ENCODE results near the gene KCNQ1OT1.

Gene KCNQ1OT1

DNA sequence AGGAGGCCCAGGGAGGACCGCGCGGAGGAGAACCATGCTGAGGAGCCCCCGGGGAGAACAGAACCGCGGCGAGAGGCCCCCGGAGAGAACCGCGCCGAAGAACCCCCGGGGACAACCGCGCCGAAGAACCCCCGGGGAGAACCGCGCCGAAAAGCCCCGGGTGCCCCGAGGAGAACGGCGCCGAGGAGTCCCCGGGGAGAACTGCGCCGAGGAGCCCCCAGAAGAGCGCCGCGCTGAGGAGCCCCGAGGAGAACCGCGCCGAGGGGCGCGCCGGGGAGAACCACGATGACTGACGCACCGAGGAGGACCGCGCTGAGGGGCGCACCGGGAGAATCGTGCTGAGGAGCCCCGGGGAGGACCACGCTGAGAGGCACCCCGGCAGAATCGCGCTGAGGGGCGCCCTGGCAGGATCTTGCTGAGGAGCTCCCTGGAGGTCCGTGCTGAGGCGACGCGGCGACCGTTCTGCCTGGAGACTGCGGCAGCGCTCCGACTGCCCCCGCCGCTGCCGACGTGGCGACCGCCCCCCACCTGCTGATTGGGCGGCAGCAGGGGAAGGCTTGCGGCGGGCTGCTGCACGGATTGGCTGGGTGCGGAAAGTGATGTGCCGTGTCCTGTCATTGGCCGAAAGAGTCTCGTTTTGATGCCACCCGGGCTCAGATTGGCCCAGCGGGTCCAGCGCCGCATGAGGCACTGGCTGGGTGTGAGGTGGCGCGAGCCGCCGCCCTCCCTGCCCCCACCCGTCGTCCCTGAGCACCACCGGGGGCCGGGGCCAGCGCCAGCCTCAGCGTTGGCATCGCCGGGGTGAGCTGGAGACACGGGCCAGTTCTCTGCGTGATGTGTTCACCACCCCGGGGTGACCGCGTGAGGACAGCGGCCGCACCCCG, at the start of gene KCNQ1OT1:
KCNQ1OT1 (minus strand) TSS at position 464 of the 884 bp plus-strand sequence.
- DNase-seq = peak; percentile 95 to 96

DNA sequence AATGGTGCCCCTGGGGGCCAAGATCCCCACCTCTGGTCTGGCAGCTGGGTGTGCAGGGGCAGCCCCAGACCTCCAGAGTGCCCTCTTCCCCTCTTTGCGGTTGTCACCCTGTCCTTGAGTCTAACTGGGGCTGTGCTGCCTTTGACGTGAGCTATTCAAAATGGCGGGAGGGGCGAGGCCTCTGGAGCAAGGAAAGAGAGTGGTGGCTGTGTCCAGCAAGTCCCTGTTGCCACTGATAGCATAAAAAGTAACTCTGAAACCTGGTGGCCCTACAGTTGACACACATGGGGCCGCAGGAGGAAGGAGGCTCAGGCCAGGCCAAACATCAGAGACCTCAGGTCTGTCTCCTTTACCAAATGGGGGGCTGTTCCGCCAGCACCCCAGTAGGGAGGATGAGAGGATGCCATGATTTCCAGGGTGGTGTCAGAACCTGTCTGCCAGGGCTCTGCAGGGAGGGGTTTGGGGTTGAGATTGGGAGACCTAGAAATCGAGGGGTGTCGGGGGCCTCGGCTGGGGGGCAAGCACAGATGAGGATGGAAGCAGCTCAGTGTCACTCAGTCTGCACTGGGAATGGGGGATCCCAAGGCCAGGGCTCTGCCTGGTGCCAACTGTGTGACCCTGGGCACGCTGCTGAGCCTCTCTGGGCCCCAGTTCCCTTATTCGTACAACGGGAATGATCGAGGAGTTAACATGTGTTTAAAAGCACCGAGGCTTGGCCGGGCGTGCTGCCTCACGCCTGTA, 49.2 kb upstream of the KCNQ1OT1 start:
- no peak for TF ChIP-seq GATA1 (IDR thresholded peaks at IDR 0.05; ENCODE audit: low read depth, low read length)
- TF ChIP-seq POLR2A (IDR thresholded peaks at IDR 0.05; ENCODE audit: low read length) = no peak
- DNase-seq = no peak

More for the DNA sequence above, at the start of gene KCNQ1OT1:
- TF ChIP-seq GATA1 (IDR thresholded peaks at IDR 0.05; ENCODE audit: low read depth, low read length) = no peak
- peak; percentile 94 for TF ChIP-seq POLR2A (IDR thresholded peaks at IDR 0.05; ENCODE audit: low read length)

DNA sequence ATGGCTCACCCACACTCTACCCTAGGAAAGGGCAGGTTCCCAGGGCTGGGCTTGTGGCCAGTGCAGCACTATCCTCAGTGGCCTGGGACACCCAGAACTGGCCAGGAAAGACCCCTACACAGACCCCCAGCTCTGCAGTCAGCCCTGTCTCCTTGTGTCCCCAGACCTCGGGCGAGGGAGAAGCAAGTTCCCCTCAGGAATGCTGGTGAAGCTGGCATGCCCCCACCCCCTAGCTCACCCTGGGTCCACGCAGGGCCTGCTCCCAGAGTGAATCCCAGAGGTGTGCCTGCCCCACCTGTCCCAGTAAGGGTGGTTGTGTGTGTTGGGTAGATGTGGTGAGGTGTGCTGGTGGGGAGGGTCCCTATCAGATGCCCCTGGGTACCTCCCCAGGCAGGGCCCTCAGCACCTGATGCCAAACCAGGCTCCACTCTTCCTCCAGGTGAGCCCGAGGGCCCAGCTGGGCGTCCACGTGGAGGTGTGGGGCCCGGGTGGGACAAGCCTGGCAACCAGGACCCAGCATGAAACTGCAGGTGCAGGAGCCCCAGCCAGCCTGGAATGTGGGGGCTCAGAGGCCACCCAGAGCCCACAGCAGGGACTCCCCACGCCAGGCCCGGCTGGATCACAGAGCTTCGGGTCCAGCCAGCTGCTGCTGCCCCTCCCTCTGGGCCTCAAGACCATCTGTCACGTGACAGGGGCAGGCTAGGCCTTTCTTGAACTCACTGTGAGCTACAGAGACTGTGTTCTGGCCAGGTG, 48.4 kb upstream of the KCNQ1OT1 start:
- no peak for TF ChIP-seq GATA1 (IDR thresholded peaks at IDR 0.05; ENCODE audit: low read depth, low read length)
- TF ChIP-seq POLR2A (IDR thresholded peaks at IDR 0.05; ENCODE audit: low read length) = no peak

DNA sequence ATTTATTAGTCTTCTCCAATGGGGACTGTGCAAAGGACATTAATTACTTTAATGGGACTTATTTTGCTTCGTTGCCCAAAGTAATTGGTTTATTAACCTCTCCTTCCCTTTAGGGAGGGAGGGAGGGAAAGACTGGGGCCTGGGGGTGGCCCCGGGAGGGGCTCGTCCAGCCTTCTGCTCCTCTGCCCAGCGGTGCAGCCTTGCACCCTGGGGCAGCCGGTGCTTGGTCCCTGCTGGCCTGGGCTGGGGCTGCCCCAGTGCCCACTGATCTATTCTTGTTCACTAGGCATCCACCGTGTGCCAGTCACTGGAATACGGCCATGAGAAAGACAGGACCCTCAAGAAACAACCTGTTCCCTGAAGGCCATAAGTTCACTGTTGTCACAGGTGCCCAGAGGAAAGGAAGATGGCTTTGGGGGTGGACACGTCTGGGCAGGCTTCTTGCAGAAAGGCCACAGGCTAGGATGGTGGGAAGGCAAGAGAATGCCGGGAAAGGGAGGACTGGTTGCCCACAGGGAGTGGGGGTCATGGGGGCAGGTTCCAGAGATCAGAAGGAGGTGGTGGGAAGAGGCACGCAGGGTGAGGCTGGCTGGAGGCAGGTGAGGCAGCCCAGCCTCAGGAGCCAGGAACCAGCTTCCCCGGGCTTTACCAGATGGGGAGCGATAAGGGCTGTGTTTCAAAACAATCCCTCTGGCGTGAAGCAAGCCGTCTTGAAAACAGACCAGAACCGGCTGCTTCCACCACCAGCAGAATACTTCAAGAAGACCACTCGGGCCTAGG, 47.6 kb upstream of the KCNQ1OT1 start:
- TF ChIP-seq GATA1 (IDR thresholded peaks at IDR 0.05; ENCODE audit: low read depth, low read length) = no peak
- no peak for TF ChIP-seq POLR2A (IDR thresholded peaks at IDR 0.05; ENCODE audit: low read length)
- DNase-seq = no peak

More for the DNA sequence above, 48.4 kb upstream of the KCNQ1OT1 start:
- DNase-seq = no peak

DNA sequence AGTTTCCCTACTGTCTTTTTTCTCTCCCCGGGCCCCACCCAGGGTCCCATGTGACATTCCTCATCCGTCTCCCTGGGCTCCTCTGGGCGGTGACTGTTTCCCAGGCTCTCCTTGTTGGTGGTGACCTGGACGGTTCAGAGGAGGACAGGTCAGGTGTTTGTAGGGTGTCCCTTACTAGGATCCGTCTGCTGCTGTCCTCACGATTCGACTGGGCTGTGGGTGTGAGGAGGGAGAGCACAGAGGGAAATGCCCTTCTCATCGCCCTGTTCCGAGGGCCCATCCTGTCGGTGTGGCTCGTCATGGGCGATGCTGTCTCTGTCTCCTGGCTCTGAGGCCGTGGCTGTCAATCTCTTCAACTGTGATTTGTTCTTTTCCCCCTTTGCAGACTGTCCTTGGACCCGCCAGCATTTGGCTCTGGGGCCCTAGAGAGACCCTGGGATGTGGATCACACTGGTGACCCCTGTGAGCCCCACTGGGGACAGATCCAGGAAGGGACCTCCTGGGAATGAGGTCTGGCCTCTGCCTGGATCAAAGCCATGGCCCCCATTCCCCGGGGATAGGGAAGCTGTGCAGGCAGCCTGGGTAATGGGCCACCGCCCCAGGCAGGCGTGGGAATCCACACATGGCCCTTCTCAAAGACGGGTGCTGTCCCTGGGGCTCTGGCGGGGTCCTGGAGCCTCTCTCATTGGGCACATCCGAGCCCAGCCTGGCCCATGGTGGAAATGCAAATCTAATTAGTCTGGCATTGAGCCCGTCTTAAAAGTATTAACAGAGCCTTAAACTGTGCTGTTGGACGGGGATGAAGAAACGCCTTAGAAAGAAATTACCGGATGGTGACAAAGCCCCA, 46.8 kb upstream of the KCNQ1OT1 start:
- no peak for DNase-seq

DNA sequence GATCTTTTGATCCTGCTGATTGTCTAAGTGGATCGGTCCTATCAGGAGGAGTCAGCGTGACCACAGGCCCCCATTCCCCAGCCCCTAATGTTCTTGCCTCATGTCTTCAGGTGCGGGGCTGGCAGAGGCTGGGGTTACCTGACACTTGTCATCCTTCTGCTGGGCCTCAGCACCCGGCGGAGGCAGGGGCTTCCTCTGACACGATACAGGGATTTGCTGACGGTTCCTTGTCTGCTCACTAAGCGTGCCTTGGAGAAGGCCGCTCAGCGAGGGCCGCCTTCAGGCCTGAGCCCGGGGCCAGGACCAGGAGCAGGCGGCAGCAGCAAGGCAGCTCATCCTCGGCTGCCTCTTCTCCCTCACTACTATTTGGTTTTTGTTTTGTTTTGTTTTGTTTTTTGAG, 45.7 kb upstream of the KCNQ1OT1 start:
- DNase-seq = no peak
- TF ChIP-seq GATA1 (IDR thresholded peaks at IDR 0.05; ENCODE audit: low read depth, low read length) (no peak), POLR2A (IDR thresholded peaks at IDR 0.05; ENCODE audit: low read length) (no peak)

More for the DNA sequence above, 46.8 kb upstream of the KCNQ1OT1 start:
- TF ChIP-seq POLR2A (IDR thresholded peaks at IDR 0.05; ENCODE audit: low read length) (no peak), GATA1 (IDR thresholded peaks at IDR 0.05; ENCODE audit: low read depth, low read length) (no peak)

DNA sequence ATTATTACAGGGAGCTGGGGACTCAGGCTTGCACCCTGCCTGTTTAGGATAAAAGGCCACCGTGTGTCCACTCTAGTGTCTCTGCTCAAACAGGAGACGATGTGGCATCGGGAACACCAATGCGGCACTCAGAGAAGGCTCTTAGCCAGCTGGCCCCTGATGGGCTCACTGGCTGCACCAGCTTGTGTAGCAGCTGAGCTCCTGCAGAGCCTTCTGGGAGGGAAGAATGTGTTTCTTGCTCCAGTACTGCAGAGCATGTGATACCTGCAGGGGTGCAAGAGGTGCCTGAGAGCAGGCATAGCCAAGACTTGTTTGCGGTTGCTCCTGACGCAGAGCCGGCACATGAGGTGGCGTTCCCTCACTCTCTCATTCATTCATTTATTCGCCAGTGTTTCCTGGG, 44.4 kb upstream of the KCNQ1OT1 start:
- TF ChIP-seq POLR2A (IDR thresholded peaks at IDR 0.05; ENCODE audit: low read length) (no peak), GATA1 (IDR thresholded peaks at IDR 0.05; ENCODE audit: low read depth, low read length) (no peak)
- no peak for DNase-seq

DNA sequence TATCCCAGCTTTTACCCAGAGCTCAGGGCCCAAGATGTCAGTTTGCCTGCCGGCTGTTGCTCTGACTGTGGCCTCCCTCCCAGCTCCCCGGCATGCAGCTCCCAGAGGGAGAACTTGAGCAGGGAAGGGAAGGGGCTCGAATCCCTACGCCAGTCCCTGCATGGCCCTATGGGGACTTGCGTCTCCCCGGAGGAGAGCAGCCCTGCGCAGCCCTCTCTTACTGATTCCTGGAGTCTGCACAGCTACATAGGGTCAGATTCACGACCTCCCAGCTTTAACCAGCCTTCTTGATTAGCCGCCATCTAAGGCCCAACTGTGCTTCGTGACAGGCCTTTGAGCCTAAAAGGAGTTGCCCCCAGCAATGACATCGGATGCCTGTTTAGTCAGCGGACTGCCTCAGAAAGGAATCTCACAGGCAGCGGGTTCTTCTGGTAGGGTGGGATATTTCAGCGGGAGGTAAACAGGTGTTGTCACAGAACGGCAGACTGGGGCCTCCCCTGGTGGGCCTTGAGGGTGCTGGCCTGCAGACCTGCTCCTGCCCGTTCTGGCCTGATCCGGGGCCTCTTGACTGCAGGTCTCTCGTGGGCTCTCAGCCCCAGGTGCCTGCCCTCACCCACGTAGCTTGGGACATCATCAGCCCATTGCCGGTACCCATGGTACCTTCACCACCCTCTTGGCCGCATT, 43.8 kb upstream of the KCNQ1OT1 start:
- no peak for TF ChIP-seq GATA1 (IDR thresholded peaks at IDR 0.05; ENCODE audit: low read depth, low read length)
- TF ChIP-seq POLR2A (IDR thresholded peaks at IDR 0.05; ENCODE audit: low read length) = no peak
- no peak for DNase-seq

DNA sequence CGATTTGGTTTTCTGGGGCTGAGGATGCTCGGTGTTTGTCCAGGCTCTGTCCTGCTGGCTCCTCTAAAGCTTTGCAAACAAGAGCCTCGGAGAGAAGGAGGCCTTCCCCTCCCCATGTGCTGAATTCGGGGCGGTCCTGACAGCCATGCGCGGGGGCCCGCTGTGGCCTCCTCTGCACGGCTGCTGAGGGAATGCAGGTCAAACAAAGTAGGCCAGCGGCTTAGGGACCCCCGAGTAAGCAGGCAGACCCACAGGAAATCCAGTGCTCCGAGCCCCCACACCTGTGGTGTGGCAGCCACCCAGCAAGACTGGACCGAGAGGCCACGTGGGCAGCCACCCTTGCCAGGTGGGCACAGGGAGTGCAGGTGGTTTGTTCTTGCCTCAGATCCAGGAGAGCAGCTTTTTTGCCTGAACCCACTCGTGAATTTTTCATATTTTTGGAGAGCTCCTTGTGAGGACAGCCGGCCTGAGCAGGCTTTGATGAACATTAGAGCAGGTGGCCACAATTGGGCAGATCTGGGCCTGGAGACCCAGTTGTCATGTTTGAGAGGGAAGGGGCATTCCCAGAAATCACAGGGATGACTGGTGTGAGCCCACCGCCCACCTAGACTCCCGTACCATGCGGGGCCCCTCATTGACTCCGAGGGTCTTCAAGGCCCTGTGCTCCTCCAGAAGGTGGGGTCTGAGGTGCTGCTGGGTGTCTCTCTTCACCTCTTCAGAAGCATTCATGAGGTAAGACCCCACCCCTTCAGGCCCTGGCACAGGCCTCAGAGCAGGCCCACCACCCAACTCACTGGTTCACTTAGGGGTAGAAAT, 43.0 kb upstream of the KCNQ1OT1 start:
- no peak for DNase-seq
- no peak for TF ChIP-seq GATA1 (IDR thresholded peaks at IDR 0.05; ENCODE audit: low read depth, low read length)

DNA sequence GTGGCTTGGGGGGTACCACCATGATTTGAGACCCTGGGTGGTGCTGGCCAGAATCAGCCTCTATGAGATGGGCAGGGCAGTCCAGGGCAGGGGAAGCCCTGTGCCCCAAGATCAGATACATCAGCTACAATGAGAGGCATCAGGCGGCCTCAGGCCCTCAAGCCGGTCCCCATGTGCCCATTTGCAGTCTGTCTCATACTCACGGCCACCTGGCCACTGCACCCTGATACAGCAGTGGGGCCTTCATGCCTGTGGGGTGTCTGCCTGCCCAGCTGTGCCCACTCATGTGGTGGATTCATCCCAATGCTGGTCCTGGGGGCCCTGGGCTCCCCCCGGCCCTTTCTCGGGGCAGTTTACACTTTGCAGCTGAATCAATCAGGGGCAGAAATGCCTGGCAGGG, 42.4 kb upstream of the KCNQ1OT1 start:
- DNase-seq = no peak
- TF ChIP-seq GATA1 (IDR thresholded peaks at IDR 0.05; ENCODE audit: low read depth, low read length) (no peak), POLR2A (IDR thresholded peaks at IDR 0.05; ENCODE audit: low read length) (no peak)

Measured in erythroblast (primary cell).